H7 (cell line): ENCODE results near the gene CDYL. TPM values are rescaled to one million over a fixed set of nuclear protein-coding genes. Genes with fewer than 3 reads are reported as not detected.
"Not testable (repeated sequence)": the region's sequence is repeated elsewhere in the genome, so short reads cannot be mapped to it uniquely, and the experiment has no call there.

ENCODE experiments used
- DNase-seq: peaks from one replicate; pipeline ENCODE4 v3.0.0; 2012
- H3K27me3 ChIP-seq: 2 replicates; pipeline ENCODE4 v1.6.0; 2011; ENCODE audit warnings: mild to moderate bottlenecking, low read length; ENCODE audit not compliant: control insufficient read depth, insufficient read depth
- H3K36me3 ChIP-seq: replicated peaks from 2 replicates; pipeline ENCODE4 v1.5.1; 2011; ENCODE audit warnings: low read length; ENCODE audit not compliant: control insufficient read depth, insufficient read depth
- H3K4me3 ChIP-seq: 2 replicates; pipeline ENCODE4 v1.5.1; 2011; ENCODE audit warnings: low read depth, mild to moderate bottlenecking, control low read depth, low read length, moderate library complexity; ENCODE audit not compliant: insufficient read depth
- total RNA-seq: library from RNA; depleted of rRNA; stranded (reverse); fragments of >200 nt; shearing (Covaris generic); gene quantifications from 2 replicates; pipeline ENCODE4 v1.2.3, GENCODE V29; 2014

Gene CDYL
- total RNA-seq, 1 experiment from 2014 or later = 49.3 TPM

GRCh38 chr6:4853782-4854511 lies 77.7 kb downstream of the CDYL start:
- Histone ChIP-seq H3K27me3 (no peaks in the 10 kb centered on the region), H3K4me3 (no peak overlapping the region), H3K36me3 (no peaks in the 10 kb centered on the region; the same call in 1 of the 2 replicates)
- no peak for DNase-seq

- Histone ChIP-seq H3K36me3 (no peaks in the 10 kb centered on the region; the same call in 1 of the 2 replicates), H3K27me3 (no peaks in the 10 kb centered on the region), H3K4me3 (no peak overlapping the region)
- DNase-seq = no peak
Observed at GRCh38 chr6:4856785-4857184, 80.6 kb downstream of the CDYL start.

- H3K4me3 ChIP-seq = no peak overlapping the region
- no peak for DNase-seq
- no peaks in the 10 kb centered on the region; the same call in 1 of the 2 replicates for H3K36me3 ChIP-seq
- no peaks in the 10 kb centered on the region for H3K27me3 ChIP-seq
Observed at GRCh38 chr6:4858194-4859015, 82.2 kb downstream of the CDYL start.

GRCh38 chr6:4860387-4860786 lies 84.2 kb downstream of the CDYL start:
- no peak overlapping the region for H3K4me3 ChIP-seq
- H3K36me3 ChIP-seq = no peaks in the 10 kb centered on the region
- H3K27me3 ChIP-seq = no peaks in the 10 kb centered on the region
- no peak for DNase-seq

DNA sequence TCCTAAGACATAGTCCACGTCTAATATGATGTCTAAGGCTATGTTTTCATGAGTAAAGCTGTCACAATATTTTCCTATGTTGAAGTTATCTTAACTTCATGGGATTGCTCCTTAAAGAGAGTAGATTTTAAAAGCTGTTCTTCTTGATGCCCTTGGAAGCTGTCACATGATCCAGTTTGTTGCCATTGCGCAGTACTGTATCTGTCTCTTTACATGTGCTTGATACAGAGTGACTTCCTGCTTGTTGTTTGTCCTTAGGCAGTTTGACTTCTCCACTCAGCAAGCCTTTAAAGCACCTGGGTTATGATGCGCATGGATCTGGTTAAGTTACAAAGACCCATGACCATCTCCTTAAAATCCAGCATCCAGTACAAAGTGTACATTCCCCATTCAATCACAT lies 85.4 kb downstream of the CDYL start:
- no peaks in the 10 kb centered on the region for H3K36me3 ChIP-seq
- no peak for DNase-seq
- H3K27me3 ChIP-seq = no peaks in the 10 kb centered on the region
- no peak overlapping the region for H3K4me3 ChIP-seq

DNA sequence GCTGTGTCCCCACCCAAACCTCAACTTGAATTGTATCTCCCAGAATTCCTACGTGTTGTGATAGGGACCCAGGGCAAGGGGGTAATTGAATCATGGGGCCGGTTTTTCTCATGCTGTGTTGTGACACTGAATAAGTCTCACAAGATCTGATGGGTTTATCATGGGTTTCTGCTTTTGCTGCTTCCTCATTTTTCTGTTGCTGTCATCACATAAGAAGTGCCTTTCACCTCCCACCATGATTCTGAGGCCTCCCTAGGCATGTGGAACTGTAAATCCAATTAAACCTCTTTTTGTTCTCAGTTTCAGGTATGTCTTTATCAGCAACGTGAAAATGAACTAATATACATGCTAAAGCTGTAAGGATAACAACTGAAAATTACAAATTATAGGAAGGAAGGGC lies 88.3 kb downstream of the CDYL start:
- no peaks in the 10 kb centered on the region for H3K36me3 ChIP-seq
- no peak for DNase-seq
- no peaks in the 10 kb centered on the region for H3K27me3 ChIP-seq
- H3K4me3 ChIP-seq = no peak overlapping the region

- not testable (repeated sequence) for H3K27me3 ChIP-seq, H3K4me3 ChIP-seq, DNase-seq, H3K36me3 ChIP-seq
Observed at GRCh38 chr6:4865006-4865405, 88.8 kb downstream of the CDYL start.

DNA sequence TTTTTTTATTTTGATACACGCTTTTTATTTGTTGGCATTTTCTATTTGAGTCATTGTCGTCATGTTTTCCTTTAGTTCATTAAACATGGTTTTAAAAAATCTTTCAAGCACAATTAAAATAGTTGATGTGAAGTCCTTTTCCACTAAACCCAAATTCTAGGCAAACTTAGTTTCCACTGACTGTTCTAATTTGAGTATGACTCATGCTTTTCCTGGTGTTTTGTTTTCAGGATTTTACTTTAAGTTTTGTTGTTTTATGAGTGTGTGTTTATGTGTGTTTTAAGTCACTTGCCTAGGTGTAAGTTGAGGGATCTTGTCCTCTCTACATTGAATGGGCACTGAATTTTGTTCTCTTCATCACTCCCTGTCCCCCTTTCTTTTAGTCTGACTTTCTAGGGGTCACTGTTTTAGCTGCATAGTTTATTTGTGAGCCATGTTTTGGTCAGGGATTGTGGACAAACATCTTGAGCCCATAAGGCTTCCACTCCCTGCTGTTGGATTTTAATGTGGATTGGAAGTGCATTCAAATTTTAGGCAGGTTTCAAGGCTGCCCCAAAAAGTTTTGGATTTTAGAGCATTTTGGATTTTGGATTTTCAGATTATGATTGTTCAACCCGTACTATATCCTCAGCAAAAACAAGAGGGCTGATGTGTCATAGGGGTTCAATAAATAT lies 94.8 kb downstream of the CDYL start:
- DNase-seq = no peak
- Histone ChIP-seq H3K27me3 (no peaks in the 10 kb centered on the region), H3K36me3 (no peaks in the 10 kb centered on the region)

DNA sequence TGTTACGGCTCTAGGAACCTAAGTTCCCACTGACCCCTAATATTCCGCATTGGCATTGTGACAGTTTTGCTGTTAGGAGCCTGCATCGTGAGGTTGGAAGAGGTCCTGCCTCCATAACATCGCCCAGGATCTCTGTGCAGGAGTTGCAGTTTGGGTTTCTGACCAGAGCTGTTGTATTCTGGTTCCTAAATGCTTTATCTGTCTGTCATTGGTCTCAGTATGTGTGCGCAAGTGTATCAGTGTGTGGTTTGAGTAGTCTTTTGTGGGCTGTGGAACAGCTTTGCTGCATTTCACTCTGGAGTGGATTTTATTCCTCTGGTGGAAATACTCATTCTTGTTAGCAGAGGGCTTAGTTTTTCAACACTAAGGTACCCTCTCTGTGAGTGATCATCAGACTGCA lies 95.6 kb downstream of the CDYL start:
- no peaks in the 10 kb centered on the region for H3K27me3 ChIP-seq
- no peak for DNase-seq
- no peak overlapping the region for H3K4me3 ChIP-seq
- H3K36me3 ChIP-seq = no peaks in the 10 kb centered on the region

More for the DNA sequence above, 94.8 kb downstream of the CDYL start:
- H3K4me3 ChIP-seq = no peak overlapping the region

DNA sequence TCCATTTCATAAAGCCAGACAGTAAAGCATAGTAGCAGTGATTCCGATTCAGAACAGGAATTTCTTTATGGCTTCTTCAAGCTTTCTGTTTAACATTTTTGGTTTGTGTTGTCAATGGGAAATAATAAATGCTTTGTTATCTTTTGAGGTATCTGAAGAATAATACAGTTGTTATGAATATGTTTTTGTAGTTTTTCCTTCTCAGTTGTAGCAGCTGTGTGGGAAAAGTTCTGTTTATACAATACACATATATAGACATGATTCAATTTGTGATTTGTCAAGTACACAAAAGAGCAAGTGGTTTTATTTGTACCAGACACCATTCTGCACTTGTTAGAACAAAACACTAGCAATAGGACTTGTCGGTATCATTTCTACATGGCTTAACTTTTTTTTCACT lies 96.6 kb downstream of the CDYL start:
- H3K36me3 ChIP-seq = no peaks in the 10 kb centered on the region
- DNase-seq = no peak
- no peaks in the 10 kb centered on the region for H3K27me3 ChIP-seq
- no peak overlapping the region for H3K4me3 ChIP-seq

DNA sequence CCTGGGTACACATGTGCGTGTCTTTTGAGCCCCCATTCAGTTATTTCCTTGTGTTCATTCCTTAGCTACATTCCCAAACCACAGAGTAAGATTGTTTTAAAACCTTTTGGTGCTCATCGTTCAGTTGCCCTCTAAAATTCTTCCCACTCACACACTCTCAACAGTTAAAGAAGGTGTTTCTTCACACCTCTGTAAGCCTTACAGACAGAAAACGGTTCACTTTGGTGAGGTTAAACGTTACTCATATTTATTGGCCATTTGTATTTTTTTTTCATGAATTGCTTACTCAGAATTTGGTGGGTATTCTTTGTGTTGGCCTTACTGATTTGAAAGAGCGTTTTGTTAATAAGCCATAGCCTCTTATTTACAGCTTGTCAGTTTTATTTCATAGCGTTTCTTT lies 97.7 kb downstream of the CDYL start:
- Histone ChIP-seq H3K36me3 (no peaks in the 10 kb centered on the region), H3K27me3 (no peaks in the 10 kb centered on the region), H3K4me3 (no peak overlapping the region)
- no peak for DNase-seq

- DNase-seq = no peak
- Histone ChIP-seq H3K36me3 (no peaks in the 10 kb centered on the region), H3K4me3 (no peak overlapping the region), H3K27me3 (no peaks in the 10 kb centered on the region)
Observed at GRCh38 chr6:4879741-4880275, 103.6 kb downstream of the CDYL start.

DNA sequence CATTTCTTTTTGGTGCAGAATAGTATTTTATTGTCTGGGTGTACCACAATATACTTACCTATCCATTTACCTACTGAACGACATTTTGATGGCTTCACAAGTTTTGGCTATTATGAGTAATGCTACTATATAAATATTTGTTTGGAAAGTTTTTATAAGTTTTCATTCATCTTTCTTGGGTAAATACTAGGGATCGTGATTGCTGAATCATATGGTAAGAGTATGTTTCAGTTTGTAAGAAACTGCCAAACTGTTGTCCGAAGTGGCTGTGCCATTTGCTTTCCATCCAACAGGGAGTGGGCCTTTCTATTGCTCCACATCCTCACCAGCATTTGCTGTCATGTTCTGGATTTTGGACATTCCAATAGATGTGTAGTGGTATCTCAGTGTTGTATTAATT lies 104.2 kb downstream of the CDYL start:
- no peak for DNase-seq
- Histone ChIP-seq H3K27me3 (no peaks in the 10 kb centered on the region), H3K36me3 (no peaks in the 10 kb centered on the region), H3K4me3 (no peak overlapping the region)

GRCh38 chr6:4883298-4883697 lies 107.1 kb downstream of the CDYL start:
- no peak overlapping the region for H3K4me3 ChIP-seq
- H3K36me3 ChIP-seq = no peaks in the 10 kb centered on the region
- no peaks in the 10 kb centered on the region for H3K27me3 ChIP-seq
- DNase-seq = no peak
